Liver (tissue), 3 donors: ENCODE measurements around the gene USP24.

ENCODE experiments used
- GABPA ChIP-seq, 2 donors: IDR thresholded peaks in 1 of 2; conservative IDR thresholded peaks in 1 of 2; 2 replicates each; pipeline ENCODE4 v1.6.1; 2016; ENCODE audit warnings: antibody characterized with exemption in 2 of 2, mild to moderate bottlenecking in 1 of 2, moderate library complexity in 1 of 2
- RAD21 ChIP-seq, 2 donors: IDR thresholded peaks; 2 replicates each; pipeline ENCODE4 v1.6.1; 2016; ENCODE audit warnings: antibody characterized with exemption in 2 of 2, mild to moderate bottlenecking in 2 of 2
- TAF1 ChIP-seq: conservative IDR thresholded peaks from 2 replicates; pipeline ENCODE4 v1.6.1; 2016; ENCODE audit warnings: antibody characterized with exemption, mild to moderate bottlenecking
- YY1 ChIP-seq: IDR thresholded peaks from 2 replicates; pipeline ENCODE4 v1.6.1; 2016; ENCODE audit warnings: antibody characterized with exemption, mild to moderate bottlenecking
- TF ChIP-seq, protein P1 (sequence below): fragments of 150-350 bp; IDR thresholded peaks from 2 replicates; pipeline ENCODE4 v1.5.1; 2017; ENCODE audit warnings: improper control_type of control experiment, low read depth, low read length; ENCODE audit not compliant: missing input control
- TF ChIP-seq, protein P2 (sequence below): IDR thresholded peaks from 2 replicates; pipeline ENCODE4 v1.6.1; 2016; ENCODE audit warnings: antibody characterized with exemption, mild to moderate bottlenecking
- TF ChIP-seq, protein P3 (sequence below): IDR thresholded peaks from 2 replicates; pipeline ENCODE4 v1.6.1; 2016; ENCODE audit warnings: antibody characterized with exemption
- donor health status: healthy.
- donor health status: healthy.

DNA sequence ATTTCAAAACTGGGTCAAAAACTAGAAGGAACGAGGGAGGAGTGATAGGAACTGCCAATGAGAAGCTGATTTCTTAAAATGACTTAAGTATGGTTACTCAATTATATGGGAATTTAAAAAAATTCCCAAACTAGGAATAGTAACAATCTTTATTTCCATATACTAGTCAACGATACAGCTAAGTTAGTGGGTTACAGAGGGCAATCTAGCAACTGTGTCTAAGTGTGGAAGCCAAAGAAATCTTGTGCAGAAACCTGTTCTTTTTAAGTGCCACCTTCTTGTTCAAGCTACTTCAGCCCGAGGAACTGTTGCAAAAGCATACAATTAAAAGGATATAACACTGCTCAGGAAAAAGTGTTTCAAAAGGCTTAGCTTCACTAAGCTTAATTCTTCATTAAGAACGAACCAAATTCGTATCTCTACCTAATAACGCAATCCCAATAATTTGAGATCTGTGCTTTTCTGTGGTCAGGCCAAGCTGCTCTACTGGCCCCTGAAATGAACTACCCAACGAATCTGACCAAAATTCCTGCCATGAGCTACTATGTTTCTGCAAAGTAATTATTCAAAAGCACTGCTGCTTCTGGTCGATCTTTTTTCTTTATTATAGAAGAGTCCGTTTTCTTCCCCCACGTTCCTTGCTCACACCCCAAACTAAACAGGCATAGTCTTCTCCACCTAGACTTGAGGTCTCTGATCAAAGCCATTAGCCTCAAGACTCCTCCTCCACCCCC lies 1.8 kb downstream of the USP24 start:
- TF ChIP-seq YY1, result no peak
- TF ChIP-seq, protein P1, sequence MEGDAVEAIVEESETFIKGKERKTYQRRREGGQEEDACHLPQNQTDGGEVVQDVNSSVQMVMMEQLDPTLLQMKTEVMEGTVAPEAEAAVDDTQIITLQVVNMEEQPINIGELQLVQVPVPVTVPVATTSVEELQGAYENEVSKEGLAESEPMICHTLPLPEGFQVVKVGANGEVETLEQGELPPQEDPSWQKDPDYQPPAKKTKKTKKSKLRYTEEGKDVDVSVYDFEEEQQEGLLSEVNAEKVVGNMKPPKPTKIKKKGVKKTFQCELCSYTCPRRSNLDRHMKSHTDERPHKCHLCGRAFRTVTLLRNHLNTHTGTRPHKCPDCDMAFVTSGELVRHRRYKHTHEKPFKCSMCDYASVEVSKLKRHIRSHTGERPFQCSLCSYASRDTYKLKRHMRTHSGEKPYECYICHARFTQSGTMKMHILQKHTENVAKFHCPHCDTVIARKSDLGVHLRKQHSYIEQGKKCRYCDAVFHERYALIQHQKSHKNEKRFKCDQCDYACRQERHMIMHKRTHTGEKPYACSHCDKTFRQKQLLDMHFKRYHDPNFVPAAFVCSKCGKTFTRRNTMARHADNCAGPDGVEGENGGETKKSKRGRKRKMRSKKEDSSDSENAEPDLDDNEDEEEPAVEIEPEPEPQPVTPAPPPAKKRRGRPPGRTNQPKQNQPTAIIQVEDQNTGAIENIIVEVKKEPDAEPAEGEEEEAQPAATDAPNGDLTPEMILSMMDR, result no peak
- no peak for TF ChIP-seq RAD21 (IDR thresholded peaks at IDR 0.05)
- TF ChIP-seq GABPA (IDR thresholded peaks at IDR 0.05 in 1 of 2, conservative IDR thresholded peaks at IDR 0.05 in 1 of 2), result no peak
- TF ChIP-seq, protein P2, sequence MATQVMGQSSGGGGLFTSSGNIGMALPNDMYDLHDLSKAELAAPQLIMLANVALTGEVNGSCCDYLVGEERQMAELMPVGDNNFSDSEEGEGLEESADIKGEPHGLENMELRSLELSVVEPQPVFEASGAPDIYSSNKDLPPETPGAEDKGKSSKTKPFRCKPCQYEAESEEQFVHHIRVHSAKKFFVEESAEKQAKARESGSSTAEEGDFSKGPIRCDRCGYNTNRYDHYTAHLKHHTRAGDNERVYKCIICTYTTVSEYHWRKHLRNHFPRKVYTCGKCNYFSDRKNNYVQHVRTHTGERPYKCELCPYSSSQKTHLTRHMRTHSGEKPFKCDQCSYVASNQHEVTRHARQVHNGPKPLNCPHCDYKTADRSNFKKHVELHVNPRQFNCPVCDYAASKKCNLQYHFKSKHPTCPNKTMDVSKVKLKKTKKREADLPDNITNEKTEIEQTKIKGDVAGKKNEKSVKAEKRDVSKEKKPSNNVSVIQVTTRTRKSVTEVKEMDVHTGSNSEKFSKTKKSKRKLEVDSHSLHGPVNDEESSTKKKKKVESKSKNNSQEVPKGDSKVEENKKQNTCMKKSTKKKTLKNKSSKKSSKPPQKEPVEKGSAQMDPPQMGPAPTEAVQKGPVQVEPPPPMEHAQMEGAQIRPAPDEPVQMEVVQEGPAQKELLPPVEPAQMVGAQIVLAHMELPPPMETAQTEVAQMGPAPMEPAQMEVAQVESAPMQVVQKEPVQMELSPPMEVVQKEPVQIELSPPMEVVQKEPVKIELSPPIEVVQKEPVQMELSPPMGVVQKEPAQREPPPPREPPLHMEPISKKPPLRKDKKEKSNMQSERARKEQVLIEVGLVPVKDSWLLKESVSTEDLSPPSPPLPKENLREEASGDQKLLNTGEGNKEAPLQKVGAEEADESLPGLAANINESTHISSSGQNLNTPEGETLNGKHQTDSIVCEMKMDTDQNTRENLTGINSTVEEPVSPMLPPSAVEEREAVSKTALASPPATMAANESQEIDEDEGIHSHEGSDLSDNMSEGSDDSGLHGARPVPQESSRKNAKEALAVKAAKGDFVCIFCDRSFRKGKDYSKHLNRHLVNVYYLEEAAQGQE, result no peak
- TF ChIP-seq, protein P3, sequence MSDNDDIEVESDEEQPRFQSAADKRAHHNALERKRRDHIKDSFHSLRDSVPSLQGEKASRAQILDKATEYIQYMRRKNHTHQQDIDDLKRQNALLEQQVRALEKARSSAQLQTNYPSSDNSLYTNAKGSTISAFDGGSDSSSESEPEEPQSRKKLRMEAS, result no peak
- TF ChIP-seq TAF1, result no peak
